OCI-LY7 (cell line): ENCODE measurements around the gene CTCF. TPM values are rescaled to one million over a fixed set of nuclear protein-coding genes. Genes with fewer than 3 reads are reported as not detected.

ENCODE experiments used
- BruUV-seq: library from RNA; stranded (reverse); fragments of 400-500 nt; replicated peaks from 2 replicates; lab custom pipeline; 2021; lab: Mats Ljungman, UMichigan
- CTCF ChIA-PET: fragments of 300-600 bp; sonication (Branson Sonifier 250); formaldehyde crosslinking; loops from one replicate; lab custom pipeline; 2022; ENCODE audit warnings: antibody characterized with exemption; ENCODE audit not compliant: unreplicated experiment; lab: Charles Lee
- POLR2A ChIA-PET: fragments of 300-600 bp; sonication (Branson Sonifier 250); formaldehyde crosslinking; loops from one replicate; lab custom pipeline; 2022; ENCODE audit warnings: antibody characterized with exemption; lab: Charles Lee
- DNase-seq: peaks from one replicate; pipeline ENCODE4 v3.0.0-alpha.2; 2015; ENCODE audit warnings: low spot score
- H2AFZ ChIP-seq: fragments of 200-600 bp; sonication (generic), shearing (Covaris generic); 2 replicates; pipeline ENCODE4 v1.6.1; 2014; ENCODE audit warnings: mild to moderate bottlenecking, antibody characterized with exemption, low read length, moderate library complexity
- H3K27ac ChIP-seq: fragments of 200-600 bp; sonication (generic); 2 replicates; pipeline ENCODE4 v1.5.1; 2014; ENCODE audit warnings: mixed run types, low read depth, mild to moderate bottlenecking, moderate library complexity, low read length, inconsistent platforms; ENCODE audit not compliant: poor library complexity, severe bottlenecking
- H3K36me3 ChIP-seq: fragments of 200-600 bp; sonication (generic); 2 replicates; pipeline ENCODE4 v1.6.1; 2014; ENCODE audit warnings: mild to moderate bottlenecking, antibody characterized with exemption, low read length, moderate library complexity, mixed read lengths; ENCODE audit not compliant: insufficient read depth
- H3K4me1 ChIP-seq: fragments of 200-600 bp; sonication (generic); 2 replicates; pipeline ENCODE4 v1.5.1; 2014; ENCODE audit warnings: mild to moderate bottlenecking, low read length; ENCODE audit not compliant: insufficient read depth, poor library complexity, severe bottlenecking
- H3K4me2 ChIP-seq: fragments of 200-600 bp; sonication (generic); 2 replicates; pipeline ENCODE4 v1.6.1; 2014; ENCODE audit warnings: mild to moderate bottlenecking, low read length
- H3K4me3 ChIP-seq: fragments of 200-600 bp; sonication (generic); 2 replicates; pipeline ENCODE4 v1.5.1; 2014; ENCODE audit warnings: mild to moderate bottlenecking, low read depth, low read length; ENCODE audit not compliant: poor library complexity, severe bottlenecking
- H3K79me2 ChIP-seq: fragments of 200-600 bp; sonication (generic); 2 replicates; pipeline ENCODE4 v1.6.1; 2016; ENCODE audit warnings: low read depth, mild to moderate bottlenecking, low read length, moderate library complexity, mixed read lengths; ENCODE audit not compliant: insufficient read depth
- H3K9me2 ChIP-seq: fragments of 200-600 bp; sonication (generic); 2 replicates; pipeline ENCODE4 v1.6.1; 2016; ENCODE audit warnings: mild to moderate bottlenecking, low read length, mixed read lengths; ENCODE audit not compliant: insufficient read depth
- H3K9me3 ChIP-seq: fragments of 200-600 bp; sonication (generic); 2 replicates; pipeline ENCODE4 v1.6.1; 2014; ENCODE audit warnings: mild to moderate bottlenecking, mixed run types, low read length, mixed read lengths
- H4K20me1 ChIP-seq: fragments of 200-600 bp; sonication (generic); 2 replicates; pipeline ENCODE4 v1.6.1; 2014; ENCODE audit warnings: mild to moderate bottlenecking, antibody characterized with exemption, low read length, moderate library complexity, mixed read lengths; ENCODE audit not compliant: insufficient read depth
- EZH2phosphoT487 ChIP-seq: fragments of 200-600 bp; sonication (generic); IDR thresholded peaks from 2 replicates; pipeline ENCODE4 v1.6.1; 2018; ENCODE audit warnings: low read depth, borderline replicate concordance, mild to moderate bottlenecking, mixed run types, antibody characterized with exemption, low read length, moderate library complexity, mixed read lengths
- intact Hi-C: fragments of 100-400 bp; cut with micrococcal nuclease; formaldehyde crosslinking; loops from one replicate; pipeline ENCODE4 v1.10.0; 2022; ENCODE audit not compliant: unreplicated experiment
- total RNA-seq, 2 experiments: library from RNA; depleted of rRNA in 1 of 2; stranded (reverse); fragments of >200 nt in 1 of 2; shearing (Covaris generic) in 1 of 2; gene quantifications; 2 replicates each; pipeline ENCODE4 v1.2.3, GENCODE V29; 2014 to 2022
- TF ChIP-seq, protein P1 (sequence below): fragments of 200-600 bp; sonication (generic); conservative IDR thresholded peaks from 2 replicates; pipeline ENCODE4 v1.5.1; 2014; ENCODE audit warnings: mild to moderate bottlenecking, antibody characterized with exemption, low read length, moderate library complexity, mixed read lengths

Gene CTCF
- total RNA-seq, 2 experiments from 2014 or later = 70.6 to 83.5 TPM

DNA sequence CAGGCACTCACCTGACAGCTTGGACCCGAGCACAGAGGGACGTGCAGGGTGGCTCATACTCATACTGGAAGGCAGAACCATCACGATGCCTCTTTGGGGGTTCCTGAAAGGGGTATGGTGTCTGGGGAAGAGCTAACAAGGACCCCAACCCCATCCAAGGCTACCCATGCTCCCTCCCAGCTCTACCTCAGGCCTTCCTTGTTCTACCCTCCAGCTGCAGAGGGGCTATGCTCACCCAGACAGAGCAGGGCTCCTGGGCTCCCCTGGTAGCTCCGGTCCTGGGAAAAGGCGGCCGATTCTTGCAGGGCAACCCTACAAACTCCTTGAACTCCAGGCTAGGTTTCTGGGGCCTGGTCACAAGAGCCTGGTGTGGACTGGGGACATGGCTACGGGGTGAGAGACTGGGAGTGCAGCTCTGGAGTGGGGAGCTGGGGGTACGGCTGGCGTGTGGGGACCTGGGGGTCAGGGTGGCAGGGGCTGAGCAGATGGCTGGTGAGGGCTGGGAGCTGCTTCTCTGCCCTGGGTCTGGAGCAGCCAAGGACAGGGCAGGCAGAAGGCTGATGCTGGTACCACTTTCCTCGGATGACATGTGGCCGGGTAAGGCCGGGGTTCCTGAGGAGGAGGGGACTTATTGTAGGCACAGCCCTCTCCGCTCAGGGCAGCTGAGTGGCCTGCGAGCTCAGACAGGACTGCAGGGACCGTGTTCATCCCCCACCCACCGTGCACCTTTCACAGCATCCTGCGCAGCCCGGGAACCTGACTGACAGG lies 95.6 kb downstream of the CTCF start:
- no peak overlapping the region for H3K27ac ChIP-seq
- POLR2A ChIA-PET = interaction anchor here (0.6 to 2.6 kb wide), 5 partner anchors 13 to 169 kb away, joined by 3 to 22 read pairs (median 5); partner anchors contain the start of gene CARMIL2
- no peak overlapping the region; the same call in 1 of the 2 replicates for H3K4me2 ChIP-seq
- no peaks in the 10 kb centered on the region for H3K9me2 ChIP-seq
- BruUV-seq = no TSS peak
- no peaks in the 10 kb centered on the region for H3K9me3 ChIP-seq
- no peak for DNase-seq
- TF ChIP-seq EZH2phosphoT487 = no peak
- TF ChIP-seq, protein P1, sequence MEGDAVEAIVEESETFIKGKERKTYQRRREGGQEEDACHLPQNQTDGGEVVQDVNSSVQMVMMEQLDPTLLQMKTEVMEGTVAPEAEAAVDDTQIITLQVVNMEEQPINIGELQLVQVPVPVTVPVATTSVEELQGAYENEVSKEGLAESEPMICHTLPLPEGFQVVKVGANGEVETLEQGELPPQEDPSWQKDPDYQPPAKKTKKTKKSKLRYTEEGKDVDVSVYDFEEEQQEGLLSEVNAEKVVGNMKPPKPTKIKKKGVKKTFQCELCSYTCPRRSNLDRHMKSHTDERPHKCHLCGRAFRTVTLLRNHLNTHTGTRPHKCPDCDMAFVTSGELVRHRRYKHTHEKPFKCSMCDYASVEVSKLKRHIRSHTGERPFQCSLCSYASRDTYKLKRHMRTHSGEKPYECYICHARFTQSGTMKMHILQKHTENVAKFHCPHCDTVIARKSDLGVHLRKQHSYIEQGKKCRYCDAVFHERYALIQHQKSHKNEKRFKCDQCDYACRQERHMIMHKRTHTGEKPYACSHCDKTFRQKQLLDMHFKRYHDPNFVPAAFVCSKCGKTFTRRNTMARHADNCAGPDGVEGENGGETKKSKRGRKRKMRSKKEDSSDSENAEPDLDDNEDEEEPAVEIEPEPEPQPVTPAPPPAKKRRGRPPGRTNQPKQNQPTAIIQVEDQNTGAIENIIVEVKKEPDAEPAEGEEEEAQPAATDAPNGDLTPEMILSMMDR = no peak
- H3K4me3 ChIP-seq = no peak overlapping the region
- H2AFZ ChIP-seq = no peak overlapping the region
- intact Hi-C loops = no loop called here
- CTCF ChIA-PET = interaction anchor here (1.2 kb wide), 1 partner anchor 14 kb away, joined by 4 read pairs; no protein-coding TSS in a partner anchor
- peaks cover 13% of the 10 kb centered on the region; the same call in 1 of the 2 replicates for H3K79me2 ChIP-seq
- H3K36me3 ChIP-seq = peaks cover 65% of the 10 kb centered on the region
- 0 out of 2 replicates have a peak, but pooled peaks cover 7% of the 10 kb centered on the region for H4K20me1 ChIP-seq
- H3K4me1 ChIP-seq = peaks cover 14% of the 10 kb centered on the region

- BruUV-seq = no TSS peak
- H3K4me1 ChIP-seq = peaks cover 14% of the 10 kb centered on the region
- peak overlapping the region; percentile 83 for H3K4me3 ChIP-seq
- intact Hi-C loops = no loop called here
- H4K20me1 ChIP-seq = 0 out of 2 replicates have a peak, but pooled peaks cover 7% of the 10 kb centered on the region
- peak overlapping the region; percentile 81 for H3K27ac ChIP-seq
- no peak overlapping the region for H2AFZ ChIP-seq
- H3K36me3 ChIP-seq = peaks cover 57% of the 10 kb centered on the region
- no peaks in the 10 kb centered on the region for H3K9me3 ChIP-seq
- ChIA-PET POLR2A (interaction anchor here (0.6 to 2.6 kb wide), 6 partner anchors 14 to 170 kb away, joined by 3 to 22 read pairs (median 5); partner anchors contain the start of gene CARMIL2), CTCF (interaction anchor here (1.2 kb wide), 1 partner anchor 15 kb away, joined by 4 read pairs; no protein-coding TSS in a partner anchor)
- DNase-seq = no peak
- H3K9me2 ChIP-seq = no peaks in the 10 kb centered on the region
- peaks cover 13% of the 10 kb centered on the region; the same call in 1 of the 2 replicates for H3K79me2 ChIP-seq
- peak overlapping the region; percentile 89 for H3K4me2 ChIP-seq
- TF ChIP-seq EZH2phosphoT487 = no peak
- TF ChIP-seq, protein P1 = no peak
These were observed 96.7 kb downstream of the CTCF start for GRCh38 chr16:67658849-67659674.
